GM19025 (cell line): ENCODE measurements around the gene DUSP10.

Source experiments
- ATAC-seq: cut with Tn5 transposase; IDR thresholded peaks from one replicate; pipeline ENCODE4 v1.9.1; 2021; ENCODE audit warnings: mild to moderate bottlenecking, low read depth, moderate library complexity; ENCODE audit not compliant: unreplicated experiment

The DUSP10 gene

GRCh38 chr1:221715321-221716169 is 26.3 kb downstream of the DUSP10 start:
- no peak for ATAC-seq

- no peak for ATAC-seq
Observed at GRCh38 chr1:221714227-221715152, 27.4 kb downstream of the DUSP10 start.

GRCh38 chr1:221712776-221713431 is 29.0 kb downstream of the DUSP10 start:
- peak; percentile 48 for ATAC-seq

- peak; percentile 30 for ATAC-seq
Observed at GRCh38 chr1:221712198-221712684, 29.6 kb downstream of the DUSP10 start.

- ATAC-seq, result no peak
Observed at GRCh38 chr1:221711656-221712055, 30.2 kb downstream of the DUSP10 start.

- no peak for ATAC-seq
Observed at GRCh38 chr1:221711063-221711577, 30.8 kb downstream of the DUSP10 start.

- ATAC-seq, result no peak
Observed at GRCh38 chr1:221709854-221710253, 32.0 kb downstream of the DUSP10 start.

- no peak for ATAC-seq
Observed at GRCh38 chr1:221708987-221709386, 32.9 kb downstream of the DUSP10 start.

- peak; percentile 66 for ATAC-seq
Observed at GRCh38 chr1:221708076-221708571, 33.8 kb downstream of the DUSP10 start.

GRCh38 chr1:221706876-221707582 is 34.9 kb downstream of the DUSP10 start:
- no peak for ATAC-seq

GRCh38 chr1:221706191-221706590 is 35.7 kb downstream of the DUSP10 start:
- no peak for ATAC-seq

- no peak for ATAC-seq
Observed at GRCh38 chr1:221704306-221704705, 37.6 kb downstream of the DUSP10 start.

GRCh38 chr1:221701570-221702186 is 40.2 kb downstream of the DUSP10 start:
- ATAC-seq, result no peak

GRCh38 chr1:221700948-221701347 is 40.9 kb downstream of the DUSP10 start:
- ATAC-seq, result no peak

GRCh38 chr1:221700536-221700935 is 41.4 kb downstream of the DUSP10 start:
- no peak for ATAC-seq

GRCh38 chr1:221699978-221700519 is 41.8 kb downstream of the DUSP10 start:
- ATAC-seq, result no peak

- ATAC-seq, result no peak
Observed at GRCh38 chr1:221699577-221699976, 42.3 kb downstream of the DUSP10 start.

- ATAC-seq, result no peak
Observed at GRCh38 chr1:221698579-221699349, 43.1 kb downstream of the DUSP10 start.
